ENCODE measurements around the gene ZAP70.

ZAP70 gene

GRCh38 chr2:97720746-97721145 lies 7.4 kb downstream of the ZAP70 start:
- Histone ChIP-seq H4K8ac (ENCODE audit: low read length) (no peak overlapping the region), H2BK120ac (ENCODE audit: low read depth, low read length) (no peak overlapping the region), H3K9ac (ENCODE audit: low read length) (no peak overlapping the region), H3K9me3 (ENCODE audit: control insufficient read depth, low read length) (no peaks in the 10 kb centered on the region), H2BK12ac (ENCODE audit: low read length in 2 of 2) (no peak overlapping the region), H3K27ac (ENCODE audit: low read length, poor library complexity, severe bottlenecking) (no peak overlapping the region), H3K36me3 (ENCODE audit: control insufficient read depth in 1 of 2, insufficient read depth in 2 of 2, low read depth in 1 of 2, low read length in 2 of 2) (no peaks in the 10 kb centered on the region), H3K27me3 (ENCODE audit: control insufficient read depth in 1 of 2, insufficient read depth in 1 of 2, low read length in 2 of 2) (peaks cover 12 to 54% of the 10 kb centered on the region in 2 experiments), H3K4me3 (ENCODE audit: insufficient read depth in 1 of 2, low read depth in 1 of 2, low read length in 2 of 2) (no peak overlapping the region), H3K4ac (ENCODE audit: low read depth in 1 of 2, low read length in 2 of 2) (no peak overlapping the region), H2AFZ (ENCODE audit: low read depth, low read length) (no peak overlapping the region), H2BK5ac (ENCODE audit: low read depth, low read length, poor library complexity, severe bottlenecking) (no peak overlapping the region), H3K14ac (ENCODE audit: low read length in 2 of 2) (no peak overlapping the region), H3K79me1 (replicated peaks; ENCODE audit: low read length, poor library complexity, severe bottlenecking) (no peaks in the 10 kb centered on the region), H2AK5ac (ENCODE audit: low read length, severe bottlenecking) (no peak overlapping the region), H4K91ac (ENCODE audit: low read length) (no peak overlapping the region), H2BK15ac (ENCODE audit: low read depth, poor library complexity, severe bottlenecking) (no peak overlapping the region), H3K4me2 (ENCODE audit: low read length, poor library complexity, severe bottlenecking) (no peak overlapping the region), H3K18ac (ENCODE audit: low read depth in 1 of 2, low read length in 2 of 2) (no peak overlapping the region), H3K23ac (ENCODE audit: low read length in 2 of 2) (no peak overlapping the region), H3K4me1 (ENCODE audit: control insufficient read depth, insufficient read depth, low read depth, low read length) (no peaks in the 10 kb centered on the region)
- 86% methylated on average over 1 of the region's 2 CpGs for WGBS
- DNase-seq = no peak

- Histone ChIP-seq H4K8ac (ENCODE audit: low read length) (no peak overlapping the region), H2BK12ac (ENCODE audit: low read length in 2 of 2) (no peak overlapping the region), H3K27me3 (ENCODE audit: control insufficient read depth in 1 of 2, insufficient read depth in 1 of 2, low read length in 2 of 2) (peaks cover 6 to 44% of the 10 kb centered on the region in 2 experiments), H3K4ac (ENCODE audit: low read depth in 1 of 2, low read length in 2 of 2) (no peak overlapping the region), H3K4me3 (ENCODE audit: insufficient read depth in 1 of 2, low read depth in 1 of 2, low read length in 2 of 2) (no peak overlapping the region), H3K9ac (ENCODE audit: low read length) (no peak overlapping the region), H3K18ac (ENCODE audit: low read depth in 1 of 2, low read length in 2 of 2) (no peak overlapping the region), H3K4me2 (ENCODE audit: low read length, poor library complexity, severe bottlenecking) (no peak overlapping the region), H4K91ac (ENCODE audit: low read length) (no peak overlapping the region), H3K27ac (ENCODE audit: low read length, poor library complexity, severe bottlenecking) (no peak overlapping the region), H2AK5ac (ENCODE audit: low read length, severe bottlenecking) (no peak overlapping the region), H2AFZ (ENCODE audit: low read depth, low read length) (no peak overlapping the region), H3K4me1 (ENCODE audit: control insufficient read depth, insufficient read depth, low read depth, low read length) (no peaks in the 10 kb centered on the region), H3K79me1 (replicated peaks; ENCODE audit: low read length, poor library complexity, severe bottlenecking) (no peaks in the 10 kb centered on the region), H3K36me3 (ENCODE audit: control insufficient read depth in 1 of 2, insufficient read depth in 2 of 2, low read depth in 1 of 2, low read length in 2 of 2) (no peaks in the 10 kb centered on the region), H3K14ac (ENCODE audit: low read length in 2 of 2) (no peak overlapping the region), H3K23ac (ENCODE audit: low read length in 2 of 2) (no peak overlapping the region), H2BK5ac (ENCODE audit: low read depth, low read length, poor library complexity, severe bottlenecking) (no peak overlapping the region), H3K9me3 (ENCODE audit: control insufficient read depth, low read length) (no peaks in the 10 kb centered on the region), H2BK15ac (ENCODE audit: low read depth, poor library complexity, severe bottlenecking) (no peak overlapping the region), H2BK120ac (ENCODE audit: low read depth, low read length) (no peak overlapping the region)
- WGBS = 82% methylated on average over 6 of the region's 6 CpGs
- no peak for DNase-seq
Measured at GRCh38 chr2:97722227-97722626, 8.9 kb downstream of the ZAP70 start.

GRCh38 chr2:97723156-97724072 lies 10.0 kb downstream of the ZAP70 start:
- Histone ChIP-seq H3K4me1 (ENCODE audit: control insufficient read depth, insufficient read depth, low read depth, low read length) (no peaks in the 10 kb centered on the region), H2BK15ac (ENCODE audit: low read depth, poor library complexity, severe bottlenecking) (no peak overlapping the region), H4K8ac (ENCODE audit: low read length) (no peak overlapping the region), H3K79me1 (replicated peaks; ENCODE audit: low read length, poor library complexity, severe bottlenecking) (no peaks in the 10 kb centered on the region), H3K9ac (ENCODE audit: low read length) (no peak overlapping the region), H2AK5ac (ENCODE audit: low read length, severe bottlenecking) (no peak overlapping the region), H2BK12ac (ENCODE audit: low read length in 2 of 2) (no peak overlapping the region), H3K27me3 (ENCODE audit: control insufficient read depth in 1 of 2, insufficient read depth in 1 of 2, low read length in 2 of 2) (peaks cover 0 to 38% of the 10 kb centered on the region in 2 experiments), H3K4me2 (ENCODE audit: low read length, poor library complexity, severe bottlenecking) (no peak overlapping the region), H2BK120ac (ENCODE audit: low read depth, low read length) (no peak overlapping the region), H3K18ac (ENCODE audit: low read depth in 1 of 2, low read length in 2 of 2) (no peak overlapping the region), H3K36me3 (ENCODE audit: control insufficient read depth in 1 of 2, insufficient read depth in 2 of 2, low read depth in 1 of 2, low read length in 2 of 2) (no peaks in the 10 kb centered on the region), H3K4ac (ENCODE audit: low read depth in 1 of 2, low read length in 2 of 2) (no peak overlapping the region), H3K9me3 (ENCODE audit: control insufficient read depth, low read length) (no peaks in the 10 kb centered on the region), H4K91ac (ENCODE audit: low read length) (peak overlapping the region; percentile 54), H2AFZ (ENCODE audit: low read depth, low read length) (no peak overlapping the region), H3K23ac (ENCODE audit: low read length in 2 of 2) (no peak overlapping the region), H3K27ac (ENCODE audit: low read length, poor library complexity, severe bottlenecking) (no peak overlapping the region), H3K14ac (ENCODE audit: low read length in 2 of 2) (no peak overlapping the region), H2BK5ac (ENCODE audit: low read depth, low read length, poor library complexity, severe bottlenecking) (no peak overlapping the region), H3K4me3 (ENCODE audit: insufficient read depth in 1 of 2, low read depth in 1 of 2, low read length in 2 of 2) (no peak overlapping the region)
- DNase-seq = no peak
- 96% methylated on average over 37 of the region's 37 CpGs for WGBS

- H3K79me1 ChIP-seq (replicated peaks; ENCODE audit: low read length, poor library complexity, severe bottlenecking) = no peaks in the 10 kb centered on the region
- DNase-seq = no peak
- no peak overlapping the region for H3K14ac ChIP-seq (ENCODE audit: low read length in 2 of 2)
- no peak overlapping the region for H2AFZ ChIP-seq (ENCODE audit: low read depth, low read length)
- H3K27me3 ChIP-seq (ENCODE audit: control insufficient read depth in 1 of 2, insufficient read depth in 1 of 2, low read length in 2 of 2) = peaks cover 0 to 33% of the 10 kb centered on the region in 2 experiments
- H3K9me3 ChIP-seq (ENCODE audit: control insufficient read depth, low read length) = no peaks in the 10 kb centered on the region
- peak overlapping the region in 1 of 2 experiments; percentile 41 for H3K18ac ChIP-seq (ENCODE audit: low read depth in 1 of 2, low read length in 2 of 2)
- H3K9ac ChIP-seq (ENCODE audit: low read length) = no peak overlapping the region
- H2BK120ac ChIP-seq (ENCODE audit: low read depth, low read length) = no peak overlapping the region
- no peak overlapping the region for H3K27ac ChIP-seq (ENCODE audit: low read length, poor library complexity, severe bottlenecking)
- H4K8ac ChIP-seq (ENCODE audit: low read length) = no peak overlapping the region
- H4K91ac ChIP-seq (ENCODE audit: low read length) = peak overlapping the region; percentile 3
- H3K36me3 ChIP-seq (ENCODE audit: control insufficient read depth in 1 of 2, insufficient read depth in 2 of 2, low read depth in 1 of 2, low read length in 2 of 2) = no peaks in the 10 kb centered on the region
- H3K23ac ChIP-seq (ENCODE audit: low read length in 2 of 2) = no peak overlapping the region
- no peak overlapping the region for H3K4me2 ChIP-seq (ENCODE audit: low read length, poor library complexity, severe bottlenecking)
- no peak overlapping the region for H2BK5ac ChIP-seq (ENCODE audit: low read depth, low read length, poor library complexity, severe bottlenecking)
- 98% methylated on average over 41 of the region's 41 CpGs for WGBS
- H3K4me3 ChIP-seq (ENCODE audit: insufficient read depth in 1 of 2, low read depth in 1 of 2, low read length in 2 of 2) = peak overlapping the region in 1 of 2 experiments; percentile 24
- H2AK5ac ChIP-seq (ENCODE audit: low read length, severe bottlenecking) = no peak overlapping the region
- no peak overlapping the region for H3K4ac ChIP-seq (ENCODE audit: low read depth in 1 of 2, low read length in 2 of 2)
- H2BK15ac ChIP-seq (ENCODE audit: low read depth, poor library complexity, severe bottlenecking) = no peak overlapping the region
- no peaks in the 10 kb centered on the region for H3K4me1 ChIP-seq (ENCODE audit: control insufficient read depth, insufficient read depth, low read depth, low read length)
- no peak overlapping the region for H2BK12ac ChIP-seq (ENCODE audit: low read length in 2 of 2)
Measured at GRCh38 chr2:97724073-97724410, 10.7 kb downstream of the ZAP70 start.
